Body of pancreas (tissue), 4 donors: Measurements from ENCODE around the gene PNPLA2. TPM values are rescaled to one million over a fixed set of nuclear protein-coding genes. Genes with fewer than 3 reads are reported as not detected.

Experiments
- ATAC-seq: fragments of 150-250 bp; one replicate; pipeline ENCODE4 v1.9.1; 2016
- DNase-seq, 4 donors: peaks; one replicate each; pipeline ENCODE4 v3.0.0-alpha.2; 2019
- H3K27ac ChIP-seq, 4 donors: fragments of 200-600 bp; sonication (generic); 1 replicate in 3 of 4; 2 replicates in 1 of 4; pipeline versions ENCODE4 v1.5.1 to v1.6.1; 2016 to 2019; ENCODE audit warnings: mild to moderate bottlenecking in 1 of 4, mixed read lengths in 1 of 4, moderate library complexity in 1 of 4
- H3K27me3 ChIP-seq, 2 donors: fragments of 200-600 bp; sonication (generic); one replicate each; pipeline ENCODE4 v1.6.0; 2016; ENCODE audit warnings: mild to moderate bottlenecking in 1 of 2
- H3K36me3 ChIP-seq, 2 donors: fragments of 200-600 bp; sonication (generic); replicated peaks in 1 of 2; 2 replicates each; pipeline ENCODE4 v1.5.1; 2016; ENCODE audit warnings: low read depth in 2 of 2; ENCODE audit not compliant: insufficient read depth in 1 of 2
- H3K4me1 ChIP-seq: fragments of 200-600 bp; sonication (generic); one replicate; pipeline ENCODE4 v1.6.0; 2016
- H3K4me3 ChIP-seq, 2 donors: fragments of 200-600 bp; sonication (generic); 1 replicate in 1 of 2; 2 replicates in 1 of 2; pipeline ENCODE4 v1.5.1; 2016 to 2019
- H3K9me3 ChIP-seq, 3 donors: fragments of 200-600 bp; sonication (generic); 1 replicate in 2 of 3; 2 replicates in 1 of 3; pipeline ENCODE4 v1.5.1; 2016
- POLR2A ChIP-seq, 3 donors: fragments of 450-650 bp; IDR thresholded peaks; one replicate each; pipeline ENCODE4 v1.6.1; 2016; ENCODE audit warnings: antibody characterized with exemption in 3 of 3, mild to moderate bottlenecking in 2 of 3
- WGBS, 2 donors: methylation state at CpG; one replicate each; pipeline ENCODE4 v1.1.5; 2017; 5-methylcytosine and 5-hydroxymethylcytosine counted together
- intact Hi-C: fragments of 100-400 bp; cut with DNase I; formaldehyde crosslinking; loops from one replicate; pipeline ENCODE4 v1.15.1; 2023
- total RNA-seq, 2 donors: library from RNA; depleted of rRNA; stranded (reverse); fragments of >200 nt; gene quantifications; one replicate each; pipeline ENCODE4 v1.1.0, GENCODE V29; 2016
- TF ChIP-seq, protein P1 (sequence below), 7 experiments: fragments of 450-650 bp in 4 of 7; fragments of 200-600 bp in 3 of 7; sonication (generic) in 3 of 7; IDR thresholded peaks; one replicate each; pipeline ENCODE4 v1.5.1; 2016 to 2019; ENCODE audit warnings: antibody characterized with exemption in 7 of 7

PNPLA2 gene
- total RNA-seq, 2 donors from 2014 or later = 72.1 to 351 TPM

DNA sequence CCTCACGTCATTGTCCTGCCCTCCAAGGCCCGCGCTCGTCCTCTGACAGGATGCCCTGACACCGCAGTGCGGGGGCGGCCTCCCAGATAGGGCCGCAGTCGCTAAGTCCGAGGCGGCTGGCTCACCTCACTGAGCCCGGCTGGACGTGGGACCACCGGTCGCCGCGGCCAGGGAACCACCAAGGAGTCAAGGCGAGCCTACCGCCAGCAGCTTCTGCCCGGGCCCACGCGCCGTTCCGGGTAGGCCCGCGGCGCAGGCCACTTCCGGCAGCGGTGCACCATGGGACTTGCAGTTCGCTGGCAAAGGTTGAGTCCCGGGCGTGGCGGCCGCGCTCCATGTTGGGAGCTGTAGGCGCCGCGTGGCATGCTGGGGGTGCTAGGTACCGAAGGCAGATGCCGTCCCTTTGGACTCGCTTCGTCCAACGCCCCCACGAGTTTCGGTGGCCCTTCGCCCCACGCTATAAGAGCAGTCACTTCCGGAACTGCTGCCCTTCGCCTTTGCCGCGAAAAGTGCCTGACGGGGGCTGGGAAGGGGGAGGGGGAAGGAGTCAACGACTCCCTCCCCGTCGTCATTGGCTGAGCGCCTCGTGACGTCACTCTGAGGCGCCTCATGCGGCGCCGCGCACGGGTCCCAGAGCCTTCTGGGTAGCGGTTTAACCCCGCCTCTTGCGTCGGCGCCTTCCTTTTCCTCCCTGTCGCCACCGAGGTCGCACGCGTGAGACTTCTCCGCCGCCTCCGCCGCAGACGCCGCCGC, 9.3 kb upstream of the PNPLA2 start, which contains the start of gene RPLP2:
Gene RPLP2, plus strand, starts transcription at position 681 of the 753 bp plus-strand sequence. CDS start 268 bp downstream, outside the sequence.
- no peaks in the 10 kb centered on the region for H3K27me3 ChIP-seq
- peak within 1 kb of the TSS; percentile 93 to 100 (median 98) for H3K27ac ChIP-seq
- H3K9me3 ChIP-seq = no peaks in the 10 kb centered on the region
- TF ChIP-seq, protein P1, sequence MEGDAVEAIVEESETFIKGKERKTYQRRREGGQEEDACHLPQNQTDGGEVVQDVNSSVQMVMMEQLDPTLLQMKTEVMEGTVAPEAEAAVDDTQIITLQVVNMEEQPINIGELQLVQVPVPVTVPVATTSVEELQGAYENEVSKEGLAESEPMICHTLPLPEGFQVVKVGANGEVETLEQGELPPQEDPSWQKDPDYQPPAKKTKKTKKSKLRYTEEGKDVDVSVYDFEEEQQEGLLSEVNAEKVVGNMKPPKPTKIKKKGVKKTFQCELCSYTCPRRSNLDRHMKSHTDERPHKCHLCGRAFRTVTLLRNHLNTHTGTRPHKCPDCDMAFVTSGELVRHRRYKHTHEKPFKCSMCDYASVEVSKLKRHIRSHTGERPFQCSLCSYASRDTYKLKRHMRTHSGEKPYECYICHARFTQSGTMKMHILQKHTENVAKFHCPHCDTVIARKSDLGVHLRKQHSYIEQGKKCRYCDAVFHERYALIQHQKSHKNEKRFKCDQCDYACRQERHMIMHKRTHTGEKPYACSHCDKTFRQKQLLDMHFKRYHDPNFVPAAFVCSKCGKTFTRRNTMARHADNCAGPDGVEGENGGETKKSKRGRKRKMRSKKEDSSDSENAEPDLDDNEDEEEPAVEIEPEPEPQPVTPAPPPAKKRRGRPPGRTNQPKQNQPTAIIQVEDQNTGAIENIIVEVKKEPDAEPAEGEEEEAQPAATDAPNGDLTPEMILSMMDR (IDR thresholded peaks at IDR 0.05) = peak in 2 of 7 experiments; percentile 2 to 19
- TF ChIP-seq POLR2A (IDR thresholded peaks at IDR 0.05) = peak; percentile 82 to 90 (median 90)
- WGBS, 2 donors = 0% methylated on average over 79 of the region's 81 CpGs; no CpG with 5 or more reads in 1 of the 2 donors
- DNase-seq (peak; percentile 98 to 99 (median 98)), ATAC-seq (peak; percentile 91)
- H3K36me3 ChIP-seq = peaks cover 0 to 12% of the 10 kb centered on the region in 2 donors
- H3K4me3 ChIP-seq = peak within 1 kb of the TSS; percentile 51 to 78
- peaks cover 38% of the 10 kb centered on the region for H3K4me1 ChIP-seq
- intact Hi-C loops = no loop called here

DNA sequence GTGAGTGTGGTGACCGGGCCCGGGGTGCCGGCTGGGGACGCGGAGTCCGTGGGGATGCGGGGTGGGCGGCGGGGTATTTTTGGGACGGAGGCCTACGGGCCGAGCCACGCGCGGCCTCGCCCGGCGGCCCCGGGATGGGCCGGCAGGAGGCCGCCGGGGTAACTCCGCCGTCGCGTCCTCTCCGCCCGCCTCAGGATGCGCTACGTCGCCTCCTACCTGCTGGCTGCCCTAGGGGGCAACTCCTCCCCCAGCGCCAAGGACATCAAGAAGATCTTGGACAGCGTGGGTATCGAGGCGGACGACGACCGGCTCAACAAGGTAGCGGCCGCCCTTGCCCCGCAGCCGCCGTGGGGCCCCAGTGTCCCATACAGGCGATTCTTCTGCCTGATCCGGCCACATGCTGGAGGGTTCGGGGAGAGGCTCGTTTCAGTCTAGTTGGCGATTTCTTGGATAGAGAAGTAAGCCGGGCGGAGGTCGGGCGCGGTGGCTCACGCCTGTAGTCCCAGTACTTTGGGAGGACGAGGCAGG, 8.6 kb upstream of the PNPLA2 start:
- intact Hi-C loops = no loop called here
- Histone ChIP-seq H3K27ac (peak overlapping the region; percentile 93 to 100 (median 98)), H3K4me1 (peaks cover 32% of the 10 kb centered on the region), H3K4me3 (peak overlapping the region; percentile 51 to 78), H3K27me3 (no peaks in the 10 kb centered on the region), H3K9me3 (no peaks in the 10 kb centered on the region), H3K36me3 (peaks cover 0 to 12% of the 10 kb centered on the region in 2 donors)
- ATAC-seq (no peak), DNase-seq (no peak)
- 0% methylated on average over 51 of the region's 55 CpGs; no CpG with 5 or more reads in 1 of the 2 donors for WGBS, 2 donors
- no peak for TF ChIP-seq POLR2A (IDR thresholded peaks at IDR 0.05)
- TF ChIP-seq, protein P1 (IDR thresholded peaks at IDR 0.05) = peak in 1 of 7 experiments; percentile 1

DNA sequence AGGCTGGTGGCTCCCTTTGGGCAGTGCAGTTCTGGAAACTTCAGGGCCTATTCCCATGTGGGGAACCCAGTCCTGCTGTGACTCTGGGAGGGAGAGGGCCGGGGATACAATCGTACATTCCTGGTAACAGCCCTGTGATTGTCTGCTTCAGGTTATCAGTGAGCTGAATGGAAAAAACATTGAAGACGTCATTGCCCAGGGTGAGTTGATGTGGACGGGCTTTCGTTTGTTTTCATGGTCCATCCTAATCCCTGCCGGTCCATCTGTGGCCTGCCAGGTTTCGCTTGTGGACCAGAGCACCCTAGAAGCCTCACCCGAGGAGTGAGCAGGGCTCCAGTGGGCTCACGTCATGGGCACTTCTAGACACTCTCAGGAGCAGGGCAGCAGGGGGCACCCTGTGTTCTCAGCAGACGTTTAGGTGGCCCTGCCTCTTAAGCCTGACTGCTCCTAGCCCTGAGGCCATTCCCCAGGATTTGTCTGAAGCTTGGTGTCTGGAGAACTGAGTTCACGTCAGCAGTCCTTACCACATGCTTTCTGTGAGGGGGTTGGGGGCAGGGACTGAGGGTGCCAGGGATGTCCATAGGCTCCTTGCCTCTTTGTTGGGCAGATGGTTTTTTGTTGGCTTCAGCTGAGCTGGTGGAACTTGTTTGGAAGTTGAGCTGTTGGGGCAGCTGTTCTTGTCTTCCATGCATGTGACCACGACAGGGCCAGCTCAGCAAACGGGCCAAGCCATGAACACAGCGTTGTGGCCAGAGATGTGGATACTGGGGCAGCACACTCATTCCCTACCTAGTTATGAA, 7.1 kb upstream of the PNPLA2 start:
- Histone ChIP-seq H3K4me1 (peaks cover 26% of the 10 kb centered on the region), H3K4me3 (no peak overlapping the region), H3K9me3 (no peaks in the 10 kb centered on the region), H3K27ac (peak overlapping the region in 1 of 4 donors; percentile 21), H3K27me3 (no peaks in the 10 kb centered on the region), H3K36me3 (peaks cover 0 to 12% of the 10 kb centered on the region in 2 donors)
- ATAC-seq (no peak), DNase-seq (no peak)
- 55 to 56% methylated on average over 4 to 14 of the region's 14 CpGs for WGBS, 2 donors
- intact Hi-C loops = no loop called here
- no peak for TF ChIP-seq POLR2A (IDR thresholded peaks at IDR 0.05)
- TF ChIP-seq, protein P1 (IDR thresholded peaks at IDR 0.05) = no peak

DNA sequence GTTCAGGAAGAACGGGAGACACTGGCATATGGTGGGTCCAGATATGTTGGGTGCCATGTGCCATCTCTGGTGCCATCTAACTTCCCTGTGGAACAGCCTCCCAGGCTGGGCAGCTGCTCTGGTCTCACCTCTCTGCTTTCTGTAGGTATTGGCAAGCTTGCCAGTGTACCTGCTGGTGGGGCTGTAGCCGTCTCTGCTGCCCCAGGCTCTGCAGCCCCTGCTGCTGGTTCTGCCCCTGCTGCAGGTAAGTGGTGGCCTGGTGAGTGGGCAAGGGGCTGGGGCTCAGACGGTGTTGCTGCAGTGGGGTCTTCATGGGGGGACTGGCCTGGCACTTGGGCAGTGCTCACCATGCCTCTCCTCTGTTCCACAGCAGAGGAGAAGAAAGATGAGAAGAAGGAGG, 6.3 kb upstream of the PNPLA2 start:
- Histone ChIP-seq H3K4me1 (peaks cover 26% of the 10 kb centered on the region), H3K27ac (no peak overlapping the region), H3K27me3 (no peaks in the 10 kb centered on the region), H3K4me3 (no peak overlapping the region), H3K9me3 (no peaks in the 10 kb centered on the region), H3K36me3 (peaks cover 0 to 12% of the 10 kb centered on the region in 2 donors)
- intact Hi-C loops = no loop called here
- TF ChIP-seq POLR2A (IDR thresholded peaks at IDR 0.05) = no peak
- TF ChIP-seq, protein P1 (IDR thresholded peaks at IDR 0.05) = no peak
- DNase-seq (no peak), ATAC-seq (no peak)
- 84 to 97% methylated on average over 3 of the region's 3 CpGs for WGBS, 2 donors
